ENCODE measurements around the gene FNIP1. TPM values are rescaled to one million over a fixed set of nuclear protein-coding genes. Genes with fewer than 3 reads are reported as not detected.

Gene FNIP1
- total and polyA plus RNA-seq, 2 of the 8 experiments (the other 6 are each of a cell fraction or from before 2014, with no cell fraction given), result 3.5 to 17.3 TPM

DNA sequence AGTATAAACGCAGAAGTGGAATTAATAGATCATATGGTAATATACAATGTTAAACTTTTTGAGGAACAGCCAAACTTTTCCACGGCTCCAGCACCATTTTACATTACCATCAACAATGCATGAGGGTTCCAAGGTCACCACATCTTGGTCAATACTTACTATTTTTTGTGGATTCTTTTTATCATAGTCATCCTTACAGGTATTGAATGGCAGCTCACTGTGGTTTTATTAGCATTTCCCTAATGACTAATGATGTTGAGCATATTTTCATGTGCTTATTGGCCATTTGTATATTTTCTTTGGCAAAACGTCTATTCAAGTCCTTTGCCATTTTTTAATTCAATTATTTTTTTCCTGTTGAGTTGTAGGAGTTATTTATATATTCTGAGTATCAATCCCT is 147.7 kb downstream of the FNIP1 start:
- H4K8ac ChIP-seq (ENCODE audit: extremely low read depth, insufficient read depth, low read length), result no peak overlapping the region
- no peak overlapping the region for H4K91ac ChIP-seq (replicated peaks; ENCODE audit: insufficient read length, low read length)
- H3K4me1 ChIP-seq (replicated peaks in 1 of 4; ENCODE audit: control insufficient read depth in 3 of 4, insufficient read depth in 4 of 4, low read length in 3 of 4), result no peaks in the 10 kb centered on the region
- H2BK15ac ChIP-seq (ENCODE audit: low read length), result no peak overlapping the region
- no peak overlapping the region for H3K4me3 ChIP-seq (ENCODE audit: extremely low read depth in 1 of 4, insufficient read depth in 2 of 4, low read depth in 3 of 4, low read length in 4 of 4)
- H2AFZ ChIP-seq (ENCODE audit: low read length), result no peak overlapping the region
- no peak for FAIRE-seq
- no peak overlapping the region for H3K4me2 ChIP-seq (ENCODE audit: insufficient read depth in 1 of 2, low read depth in 2 of 2, low read length in 2 of 2)
- no peak overlapping the region for H3K14ac ChIP-seq (ENCODE audit: insufficient read length)
- no peaks in the 10 kb centered on the region for H3K9me3 ChIP-seq (ENCODE audit: insufficient read depth in 2 of 2, low read depth in 1 of 2, low read length in 1 of 2)
- ChIA-PET CTCF (ENCODE audit: partially characterized antibody) (no interaction called here), POLR2A (ENCODE audit: partially characterized antibody) (no interaction called here)
- no peaks in the 10 kb centered on the region for H3K79me1 ChIP-seq (ENCODE audit: low read depth, low read length)
- no peak for TF ChIP-seq CHD1 (IDR thresholded peaks at IDR 0.05; ENCODE audit: low read depth, low read length)
- TF ChIP-seq RFX5 (IDR thresholded peaks at IDR 0.05; ENCODE audit: borderline replicate concordance, low read depth, low read length), result no peak
- TF ChIP-seq MAFK (IDR thresholded peaks at IDR 0.05; ENCODE audit: low read depth, low read length), result no peak
- TF ChIP-seq SP1 (IDR thresholded peaks at IDR 0.05; ENCODE audit: low read depth, low read length), result no peak
- no peak for TF ChIP-seq POU5F1 (IDR thresholded peaks at IDR 0.05; ENCODE audit: low read depth, low read length)
- no peak for TF ChIP-seq JUN (IDR thresholded peaks at IDR 0.05; ENCODE audit: low read depth, low read length)
- TF ChIP-seq TCF12 (IDR thresholded peaks at IDR 0.05; ENCODE audit: low read depth, low read length), result no peak
- TF ChIP-seq GABPA (IDR thresholded peaks at IDR 0.05; ENCODE audit: borderline replicate concordance, insufficient read depth, low read length), result no peak
- H2BK20ac ChIP-seq (ENCODE audit: low read length), result no peak overlapping the region
- H4K5ac ChIP-seq (ENCODE audit: insufficient read length, low read depth, low read length), result no peak overlapping the region
- H3K23ac ChIP-seq (ENCODE audit: insufficient read length), result no peak overlapping the region
- no peak for DNase-seq (ENCODE audit: low read depth in 1 of 2, low spot score in 2 of 2)
- 90% methylated on average over 3 of the region's 3 CpGs; no CpG with 5 or more reads in 1 of the 2 experiments for WGBS, 2 experiments (ENCODE audit: extremely low coverage in 1 of 2, insufficient coverage in 1 of 2, insufficient read length in 1 of 2, insufficient replicate concordance in 2 of 2, low coverage in 1 of 2, low lambda C conversion rate in 2 of 2, missing lambda C conversion rate in 1 of 2)
- no peak overlapping the region for H2BK5ac ChIP-seq (ENCODE audit: low read depth, low read length)
- no peak overlapping the region for H2BK12ac ChIP-seq (ENCODE audit: low read depth, low read length)
- no peaks in the 10 kb centered on the region for H3K79me2 ChIP-seq (ENCODE audit: control insufficient read depth in 1 of 2, insufficient read depth in 2 of 2, low read length in 2 of 2)
- no peak overlapping the region for H3K27ac ChIP-seq (ENCODE audit: low read depth, low read length)
- no peaks in the 10 kb centered on the region for H3K27me3 ChIP-seq (replicated peaks in 1 of 4; ENCODE audit: control insufficient read depth in 3 of 4, extremely low read depth in 1 of 4, insufficient read depth in 3 of 4, low read length in 3 of 4)
- H3K4ac ChIP-seq (replicated peaks; ENCODE audit: insufficient read length, low read depth, low read length), result no peak overlapping the region
- H3K23me2 ChIP-seq (ENCODE audit: low read depth, low read length), result no peaks in the 10 kb centered on the region
- peaks cover 0 to 5% (median 3%) of the 10 kb centered on the region in 4 experiments; a peak in 4 of 8 replicates for H3K36me3 ChIP-seq (ENCODE audit: control insufficient read depth in 2 of 4, insufficient read depth in 4 of 4, low read length in 3 of 4)
- H4K20me1 ChIP-seq (replicated peaks in 1 of 2; ENCODE audit: control insufficient read depth in 1 of 2, insufficient read depth in 2 of 2, low read length in 2 of 2), result no peaks in the 10 kb centered on the region
- no peak overlapping the region for H2BK120ac ChIP-seq (replicated peaks; ENCODE audit: low read depth, low read length)
- H2AK5ac ChIP-seq (ENCODE audit: low read depth, low read length), result no peak overlapping the region
- H3K9ac ChIP-seq (replicated peaks in 1 of 4; ENCODE audit: extremely low read depth in 1 of 4, low read depth in 3 of 4, low read length in 3 of 4), result no peak overlapping the region
- H3K18ac ChIP-seq (ENCODE audit: extremely low read depth, low read length), result no peak overlapping the region
- no peak overlapping the region for H3K56ac ChIP-seq (replicated peaks; ENCODE audit: insufficient read length, low read depth, low read length)
